Activated naive CD4-positive, alpha-beta T cell treated with anti-CD3 and anti-CD28 coated beads, Interleukin-2, amount 50 U/mL, for 72 hours (primary cell): Measurements from ENCODE around the gene C2CD2. TPM values are rescaled to one million over a fixed set of nuclear protein-coding genes. Genes with fewer than 3 reads are reported as not detected.

Experiments
- ATAC-seq, 2 donors: fragments of 150-1000 bp; cut with Tn5 transposase; 2 replicates each; pipeline ENCODE4 v1.10.0; 2021; ENCODE audit warnings: mild to moderate bottlenecking in 2 of 2, moderate library complexity in 2 of 2
- DNase-seq, 2 donors: peaks; one replicate each; pipeline ENCODE4 v3.0.0; 2021 to 2022; ENCODE audit warnings: low spot score in 2 of 2
- H3K27ac Mint-ChIP-seq, 2 donors: one replicate each; pipeline ENCODE4 v1.8.0; 2022; ENCODE audit warnings: mild to moderate bottlenecking in 2 of 2, mixed read lengths in 2 of 2
- H3K36me3 Mint-ChIP-seq, 2 donors: one replicate each; pipeline ENCODE4 v1.8.0; 2022; ENCODE audit warnings: mixed read lengths in 2 of 2
- H3K9me3 Mint-ChIP-seq, 2 donors: one replicate each; pipeline ENCODE4 v1.8.0; 2022; ENCODE audit warnings: mixed read lengths in 2 of 2
- total RNA-seq, 2 donors: library from RNA; stranded (reverse); gene quantifications; one replicate each; pipeline ENCODE4 v1.2.3, GENCODE V29; 2022

Gene C2CD2
- total RNA-seq, 2 donors from 2014 or later = 15.8 to 24.7 TPM

- DNase-seq (peak in 1 of 2 donors; percentile 28), ATAC-seq (peak; percentile 26 to 68)
- Mint-ChIP-seq H3K9me3 (no peaks in the 10 kb centered on the region), H3K36me3 (peaks cover 9% of the 10 kb centered on the region in 2 donors), H3K27ac (peak overlapping the region in 1 of 2 donors; percentile 18)
Measured at GRCh38 chr21:41895643-41896493, 58.0 kb downstream of the C2CD2 start.

GRCh38 chr21:41894922-41895557 is 58.8 kb downstream of the C2CD2 start:
- no peak for DNase-seq
- H3K27ac Mint-ChIP-seq = peak overlapping the region in 1 of 2 donors; percentile 18
- no peak for ATAC-seq
- H3K9me3 Mint-ChIP-seq = no peaks in the 10 kb centered on the region
- H3K36me3 Mint-ChIP-seq = peaks cover 6 to 9% of the 10 kb centered on the region in 2 donors

- Mint-ChIP-seq H3K36me3 (peaks cover 6 to 9% of the 10 kb centered on the region in 2 donors), H3K9me3 (no peaks in the 10 kb centered on the region), H3K27ac (no peak overlapping the region)
- DNase-seq (no peak), ATAC-seq (no peak)
Measured at GRCh38 chr21:41894511-41894910, 59.3 kb downstream of the C2CD2 start.

- no peak for DNase-seq
- Mint-ChIP-seq H3K36me3 (peaks cover 4 to 6% of the 10 kb centered on the region in 2 donors), H3K27ac (no peak overlapping the region), H3K9me3 (no peaks in the 10 kb centered on the region)
- ATAC-seq = no peak
Measured at GRCh38 chr21:41892726-41893125, 61.1 kb downstream of the C2CD2 start.

- DNase-seq = no peak
- Mint-ChIP-seq H3K27ac (no peak overlapping the region), H3K36me3 (peaks cover 4 to 5% of the 10 kb centered on the region in 2 donors), H3K9me3 (no peaks in the 10 kb centered on the region)
- no peak for ATAC-seq
Measured at GRCh38 chr21:41891132-41891531, 62.7 kb downstream of the C2CD2 start.

GRCh38 chr21:41890355-41890754 is 63.5 kb downstream of the C2CD2 start:
- DNase-seq (no peak), ATAC-seq (no peak)
- Mint-ChIP-seq H3K9me3 (no peaks in the 10 kb centered on the region), H3K36me3 (peaks cover 0 to 3% of the 10 kb centered on the region in 2 donors), H3K27ac (no peak overlapping the region)

GRCh38 chr21:41888749-41889376 is 65.0 kb downstream of the C2CD2 start:
- Mint-ChIP-seq H3K36me3 (no peaks in the 10 kb centered on the region), H3K9me3 (no peaks in the 10 kb centered on the region), H3K27ac (no peak overlapping the region)
- no peak for ATAC-seq
- DNase-seq = no peak

- DNase-seq (no peak), ATAC-seq (no peak)
- Mint-ChIP-seq H3K9me3 (no peaks in the 10 kb centered on the region), H3K27ac (no peak overlapping the region), H3K36me3 (no peaks in the 10 kb centered on the region)
Measured at GRCh38 chr21:41887667-41888066, 66.2 kb downstream of the C2CD2 start.

GRCh38 chr21:41886328-41886727 is 67.5 kb downstream of the C2CD2 start:
- Mint-ChIP-seq H3K27ac (no peak overlapping the region), H3K36me3 (no peaks in the 10 kb centered on the region), H3K9me3 (no peaks in the 10 kb centered on the region)
- ATAC-seq = no peak
- DNase-seq = no peak

GRCh38 chr21:41885341-41886024 is 68.3 kb downstream of the C2CD2 start:
- no peak for DNase-seq
- Mint-ChIP-seq H3K9me3 (no peaks in the 10 kb centered on the region), H3K36me3 (no peaks in the 10 kb centered on the region), H3K27ac (no peak overlapping the region)
- ATAC-seq = no peak

- H3K36me3 Mint-ChIP-seq = no peaks in the 10 kb centered on the region
- H3K27ac Mint-ChIP-seq = peak overlapping the region in 1 of 2 donors; percentile 25
- no peaks in the 10 kb centered on the region for H3K9me3 Mint-ChIP-seq
- ATAC-seq (no peak), DNase-seq (no peak)
Measured at GRCh38 chr21:41884501-41885030, 69.3 kb downstream of the C2CD2 start.

GRCh38 chr21:41883582-41883981 is 70.2 kb downstream of the C2CD2 start:
- DNase-seq (no peak), ATAC-seq (no peak)
- no peaks in the 10 kb centered on the region for H3K36me3 Mint-ChIP-seq
- no peaks in the 10 kb centered on the region for H3K9me3 Mint-ChIP-seq
- peak overlapping the region in 1 of 2 donors; percentile 25 for H3K27ac Mint-ChIP-seq

GRCh38 chr21:41881051-41881450 is 72.8 kb downstream of the C2CD2 start:
- no peak for ATAC-seq
- peak overlapping the region in 1 of 2 donors; percentile 91 for H3K27ac Mint-ChIP-seq
- DNase-seq = no peak

GRCh38 chr21:41880153-41880552 is 73.7 kb downstream of the C2CD2 start:
- ATAC-seq (no peak), DNase-seq (no peak)
- Mint-ChIP-seq H3K9me3 (no peaks in the 10 kb centered on the region), H3K36me3 (no peaks in the 10 kb centered on the region), H3K27ac (peak overlapping the region in 1 of 2 donors; percentile 91)

More at GRCh38 chr21:41881051-41881450, 72.8 kb downstream of the C2CD2 start:
- Mint-ChIP-seq H3K36me3 (no peaks in the 10 kb centered on the region), H3K9me3 (no peaks in the 10 kb centered on the region)

- peak; percentile 79 to 83 for DNase-seq
- Mint-ChIP-seq H3K27ac (peak within 1 kb of the TSS; percentile 91 to 99), H3K9me3 (no peaks in the 10 kb centered on the region), H3K36me3 (no peaks in the 10 kb centered on the region)
- peak; percentile 83 to 84 for ATAC-seq
Measured at GRCh38 chr21:41879190-41879998, 74.4 kb downstream of the C2CD2 start, which contains the start of gene PRDM15. Gene PRDM15 (minus strand): TSS chr21:41879344. CDS start chr21:41860363, 18,981 bp downstream.

- H3K9me3 Mint-ChIP-seq = no peaks in the 10 kb centered on the region
- peak; percentile 41 to 74 for ATAC-seq
- peak in 1 of 2 donors; percentile 79 for DNase-seq
- no peak overlapping the region for H3K27ac Mint-ChIP-seq
- H3K36me3 Mint-ChIP-seq = no peaks in the 10 kb centered on the region
Measured at GRCh38 chr21:41878831-41879189, 75.0 kb downstream of the C2CD2 start.
